ENCODE measurements around the gene LAD1.

LAD1 gene

GRCh38 chr1:201395936-201396335, 3.2 kb downstream of the LAD1 start:
- in situ Hi-C loops (cut with HindIII; ENCODE audit: low sequenced_read_pairs) = no loop called here

GRCh38 chr1:201394591-201394990, 4.5 kb downstream of the LAD1 start:
- in situ Hi-C loops (cut with HindIII; ENCODE audit: low sequenced_read_pairs) = no loop called here

- in situ Hi-C loops (cut with HindIII; ENCODE audit: low sequenced_read_pairs) = no loop called here
These were observed 6.0 kb downstream of the LAD1 start for GRCh38 chr1:201393076-201393475.

- in situ Hi-C loops (cut with HindIII; ENCODE audit: low sequenced_read_pairs) = no loop called here
These were observed 7.2 kb downstream of the LAD1 start for GRCh38 chr1:201391651-201392511.

- in situ Hi-C loops (cut with HindIII; ENCODE audit: low sequenced_read_pairs) = no loop called here
These were observed 7.9 kb downstream of the LAD1 start for GRCh38 chr1:201391225-201391624.

GRCh38 chr1:201389051-201389450, 10.1 kb downstream of the LAD1 start:
- in situ Hi-C loops (cut with HindIII; ENCODE audit: low sequenced_read_pairs) = no loop called here

GRCh38 chr1:201386208-201386607, 12.9 kb downstream of the LAD1 start:
- in situ Hi-C loops (cut with HindIII; ENCODE audit: low sequenced_read_pairs) = no loop called here

GRCh38 chr1:201385299-201385891, 13.7 kb downstream of the LAD1 start:
- in situ Hi-C loops (cut with HindIII; ENCODE audit: low sequenced_read_pairs) = no loop called here

GRCh38 chr1:201384406-201384782, 14.7 kb downstream of the LAD1 start:
- in situ Hi-C loops (cut with HindIII; ENCODE audit: low sequenced_read_pairs) = no loop called here

- in situ Hi-C loops (cut with HindIII; ENCODE audit: low sequenced_read_pairs) = no loop called here
These were observed 15.3 kb downstream of the LAD1 start for GRCh38 chr1:201383647-201384405.

GRCh38 chr1:201381130-201381529, 18.0 kb downstream of the LAD1 start:
- in situ Hi-C loops (cut with HindIII; ENCODE audit: low sequenced_read_pairs) = no loop called here

GRCh38 chr1:201379733-201380242, 19.3 kb downstream of the LAD1 start:
- in situ Hi-C loops (cut with HindIII; ENCODE audit: low sequenced_read_pairs) = no loop called here

GRCh38 chr1:201378804-201379203, 20.3 kb downstream of the LAD1 start:
- in situ Hi-C loops (cut with HindIII; ENCODE audit: low sequenced_read_pairs) = no loop called here

GRCh38 chr1:201377611-201378092, 21.5 kb downstream of the LAD1 start, which contains the start of gene TNNT2:
TSS of gene TNNT2 (minus strand) at chr1:201377680. CDS start at chr1:201373254, 4,426 bp downstream.
- in situ Hi-C loops (cut with HindIII; ENCODE audit: low sequenced_read_pairs) = no loop called here

GRCh38 chr1:201376464-201377374, 22.4 kb downstream of the LAD1 start:
- in situ Hi-C loops (cut with HindIII; ENCODE audit: low sequenced_read_pairs) = no loop called here

GRCh38 chr1:201376107-201376463, 23.0 kb downstream of the LAD1 start:
- in situ Hi-C loops (cut with HindIII; ENCODE audit: low sequenced_read_pairs) = no loop called here

GRCh38 chr1:201375169-201375568, 24.0 kb downstream of the LAD1 start:
- in situ Hi-C loops (cut with HindIII; ENCODE audit: low sequenced_read_pairs) = no loop called here

- in situ Hi-C loops (cut with HindIII; ENCODE audit: low sequenced_read_pairs) = no loop called here
These were observed 24.8 kb downstream of the LAD1 start for GRCh38 chr1:201374364-201374763.

GRCh38 chr1:201371792-201372191, 27.3 kb downstream of the LAD1 start:
- in situ Hi-C loops (cut with HindIII; ENCODE audit: low sequenced_read_pairs) = no loop called here

GRCh38 chr1:201371276-201371675, 27.8 kb downstream of the LAD1 start:
- in situ Hi-C loops (cut with HindIII; ENCODE audit: low sequenced_read_pairs) = no loop called here

Measured in DLD1 (cell line).